GM18867 (cell line): Measurements from ENCODE around the gene CNOT1.
A peak's percentile ranks its signal among the peaks of the same experiment; 100 is the strongest.
"Not testable (repeated sequence)": the region's sequence is repeated elsewhere in the genome, so short reads cannot be mapped to it uniquely, and the experiment has no call there.

Source experiments
- ATAC-seq: cut with Tn5 transposase; IDR thresholded peaks from one replicate; pipeline ENCODE4 v1.9.1; 2021; ENCODE audit warnings: mild to moderate bottlenecking, moderate library complexity; ENCODE audit not compliant: unreplicated experiment

Gene CNOT1

DNA sequence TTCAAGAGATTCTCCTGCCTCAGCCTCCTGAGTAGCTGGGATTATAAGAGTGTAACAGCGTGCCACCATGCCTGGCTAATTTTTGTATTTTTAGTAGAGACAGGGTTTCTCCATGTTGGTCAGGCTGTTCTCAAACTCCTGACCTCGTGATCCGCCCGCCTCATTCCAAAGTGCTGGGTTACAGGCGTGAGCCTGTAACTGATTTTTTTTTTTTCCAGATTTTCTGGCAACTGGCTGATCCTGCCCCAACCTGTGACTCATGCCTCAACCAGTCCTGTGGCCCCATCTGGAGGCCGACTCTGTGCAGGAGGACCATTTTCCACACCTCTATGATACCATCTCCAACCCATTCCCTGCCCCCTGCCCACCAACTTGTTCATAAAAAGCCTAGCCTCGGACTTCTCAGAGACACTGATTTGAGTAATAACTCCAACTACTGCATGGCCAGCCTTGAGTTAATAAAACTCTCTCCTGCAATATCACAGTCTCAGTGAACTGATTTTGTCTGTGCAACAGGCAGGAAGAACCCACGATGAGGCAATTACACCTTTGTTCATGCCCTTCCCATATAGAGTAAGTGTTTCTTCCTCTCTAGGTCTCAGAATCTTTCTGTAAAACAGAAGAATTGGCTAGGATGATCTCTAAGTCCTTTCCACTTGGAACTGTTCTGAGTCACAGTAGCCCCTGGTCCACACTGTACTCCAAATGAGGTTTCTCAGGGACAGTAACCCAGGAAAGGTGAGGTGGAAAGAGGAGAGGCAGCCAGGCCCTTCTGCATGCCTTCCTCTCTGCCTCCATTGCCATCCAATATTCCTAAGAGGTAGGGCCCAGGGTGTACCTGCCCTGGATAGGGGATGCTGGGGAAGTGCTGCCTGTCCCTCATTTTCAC is 8.8 kb upstream of the CNOT1 start:
- ATAC-seq = no peak

DNA sequence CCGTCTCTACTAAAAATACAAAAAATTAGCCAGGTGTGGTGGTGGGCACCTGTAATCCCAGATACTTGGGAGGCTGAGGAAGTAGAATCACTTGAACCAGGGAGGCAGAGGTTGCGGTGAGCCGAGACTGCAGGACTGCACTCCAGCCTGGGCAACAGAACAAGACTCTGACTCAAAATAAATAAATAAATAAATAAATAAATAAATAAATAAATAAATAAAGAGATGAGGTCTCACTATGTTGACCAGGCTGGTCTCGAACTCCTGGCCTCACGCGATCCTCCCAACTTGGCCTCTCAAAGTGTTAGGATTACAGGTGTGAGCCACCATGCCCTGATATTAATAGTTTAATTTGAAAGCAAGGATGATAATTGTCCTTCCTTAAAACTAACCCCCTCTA is 7.4 kb upstream of the CNOT1 start:
- ATAC-seq = not testable (repeated sequence)

- no peak for ATAC-seq
These were observed 6.8 kb upstream of the CNOT1 start for GRCh38 chr16:58636466-58636865.

DNA sequence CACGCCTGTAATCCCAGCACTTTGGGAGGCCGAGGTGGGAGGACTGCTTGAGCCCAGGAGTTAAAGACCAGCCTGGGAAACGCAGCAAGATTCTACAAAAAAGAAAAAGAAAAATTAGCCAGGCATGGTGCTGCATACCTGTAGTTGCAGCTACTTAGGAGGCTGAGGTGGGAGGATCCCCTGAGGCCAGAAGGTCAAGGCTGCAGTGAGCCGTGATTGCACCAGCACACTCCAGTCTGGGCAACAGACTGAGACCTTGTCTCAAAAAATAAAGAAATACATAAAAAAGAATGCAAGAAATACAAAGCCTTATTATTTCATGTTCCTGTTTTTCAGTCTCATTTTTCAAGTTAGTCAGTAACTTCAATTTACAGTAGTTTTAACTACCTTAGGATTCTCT is 5.9 kb upstream of the CNOT1 start:
- ATAC-seq = no peak

GRCh38 chr16:58634265-58634802 is 4.7 kb upstream of the CNOT1 start:
- ATAC-seq = no peak

DNA sequence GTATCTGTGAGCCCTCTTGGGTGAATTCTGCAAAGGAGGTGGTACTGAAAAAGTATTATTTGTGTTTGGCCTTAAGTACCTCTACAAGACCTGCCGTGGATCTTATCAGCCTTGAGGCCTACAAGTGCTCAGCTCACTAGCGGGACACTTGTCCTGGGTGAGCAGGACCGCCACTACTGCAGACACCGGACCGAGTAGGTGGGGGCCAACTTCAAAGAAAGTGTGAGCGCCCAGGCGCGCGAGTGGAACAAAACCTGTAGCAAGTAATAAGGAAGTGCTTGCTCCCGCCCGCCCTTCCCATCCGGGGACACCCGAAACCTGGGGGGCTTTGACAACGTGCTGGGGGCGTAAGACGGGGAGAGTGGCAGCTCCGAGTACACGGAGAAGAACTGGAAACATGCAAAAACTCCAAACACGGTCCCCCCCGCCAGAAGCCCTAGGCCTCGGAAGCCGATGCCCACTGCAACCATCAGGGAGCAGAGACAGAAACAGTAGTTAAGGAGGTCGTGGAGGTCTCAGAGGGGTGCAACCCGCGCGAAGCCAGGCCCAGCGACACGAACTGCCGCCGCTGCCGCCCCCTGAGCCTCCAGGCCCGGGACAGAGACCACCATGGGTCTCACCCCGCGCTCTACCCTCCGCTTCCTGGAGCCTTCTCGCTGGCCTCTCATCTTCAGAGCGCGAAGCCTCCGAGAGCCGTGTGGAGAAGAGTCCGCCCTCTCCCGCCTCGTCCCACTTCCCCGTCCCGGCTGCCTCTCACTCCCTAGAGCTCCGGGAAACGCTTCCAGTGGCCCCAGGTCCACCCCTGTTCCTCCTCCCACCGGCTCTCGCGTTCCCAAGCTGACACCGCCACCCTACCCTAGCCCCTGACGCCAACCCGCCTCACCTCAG is 537 bp downstream of the CNOT1 start:
- peak; percentile 2 for ATAC-seq

DNA sequence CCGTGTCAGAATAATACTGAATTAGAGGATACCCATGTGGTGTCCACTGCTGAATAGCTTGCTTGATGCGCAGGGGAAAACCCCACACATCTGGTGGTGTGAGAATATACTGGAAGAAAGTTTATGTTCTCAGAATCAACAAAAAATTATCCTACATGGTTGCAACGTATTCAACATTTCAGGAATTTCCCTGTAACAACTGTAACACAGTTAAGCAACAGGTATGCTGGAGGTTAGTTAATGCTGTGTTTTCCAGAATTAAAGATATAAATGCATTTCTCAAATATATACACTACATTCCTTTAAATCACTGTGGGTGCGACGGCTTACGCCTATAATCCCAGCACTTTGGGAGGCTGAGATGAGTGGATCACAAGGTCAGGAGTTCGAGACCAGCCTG is 5.4 kb downstream of the CNOT1 start:
- no peak for ATAC-seq

DNA sequence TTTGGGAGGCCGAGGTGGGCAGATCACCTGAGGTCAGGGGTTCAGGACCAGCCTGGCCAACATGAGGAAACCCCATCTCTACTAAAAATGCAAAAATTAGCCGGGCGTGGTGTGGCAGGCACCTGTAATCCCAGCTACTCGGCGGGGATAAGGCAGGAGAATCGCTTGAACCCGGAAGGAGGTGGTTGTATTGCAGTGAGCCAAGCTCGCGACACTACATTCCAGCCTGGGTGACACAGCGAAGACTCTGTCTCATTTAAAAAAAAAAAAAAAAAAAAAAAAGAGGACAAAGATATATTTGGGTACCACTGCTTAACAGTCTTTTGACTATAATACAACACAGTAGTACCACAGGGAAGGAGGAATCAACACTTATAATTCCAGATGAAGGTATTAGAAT is 9.2 kb downstream of the CNOT1 start:
- no peak for ATAC-seq

GRCh38 chr16:58615280-58615679 is 14.3 kb downstream of the CNOT1 start:
- no peak for ATAC-seq

DNA sequence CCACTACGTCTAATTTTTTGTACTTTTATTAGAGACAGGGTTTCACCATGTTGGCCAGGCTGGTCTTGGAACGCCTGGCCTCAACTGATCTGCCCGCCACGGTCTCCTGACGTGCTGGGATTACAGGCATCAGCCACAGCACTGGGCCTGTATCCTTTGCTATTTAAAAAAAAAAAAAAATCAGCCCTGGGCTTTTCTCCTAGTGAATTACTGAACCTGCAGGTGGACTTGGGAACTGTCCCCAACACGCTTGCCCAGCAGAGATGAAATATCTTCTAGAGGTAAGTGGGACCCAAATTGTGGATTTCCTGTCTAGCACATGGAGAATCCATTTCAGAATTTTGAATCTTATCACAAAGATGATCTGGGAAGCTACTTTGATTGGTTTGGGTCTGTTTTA is 14.8 kb downstream of the CNOT1 start:
- ATAC-seq = no peak

- ATAC-seq = no peak
These were observed 15.4 kb downstream of the CNOT1 start for GRCh38 chr16:58614212-58614611.

GRCh38 chr16:58612965-58613364 is 16.7 kb downstream of the CNOT1 start:
- ATAC-seq = not testable (repeated sequence)

- ATAC-seq = no peak
These were observed 21.0 kb downstream of the CNOT1 start for GRCh38 chr16:58608601-58609136.

DNA sequence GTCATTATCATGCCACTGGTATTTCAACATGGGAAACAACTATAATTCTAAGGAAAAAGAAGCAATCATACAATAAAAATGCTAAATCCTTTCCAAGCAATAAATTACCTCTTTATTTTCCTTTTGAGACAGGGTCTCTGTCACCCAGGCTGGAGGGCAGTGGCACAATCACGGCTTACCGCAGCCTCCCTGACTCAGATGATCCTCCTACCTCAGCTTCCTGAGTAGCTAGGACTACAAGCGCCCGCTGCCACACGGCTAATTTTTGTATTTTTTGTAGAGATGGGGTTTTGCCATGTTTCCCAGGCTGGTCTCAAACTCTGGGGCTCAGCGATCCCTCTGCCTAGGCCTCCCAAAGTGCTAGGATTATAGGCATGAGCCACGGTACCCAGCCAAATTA is 24.1 kb downstream of the CNOT1 start:
- no peak for ATAC-seq

GRCh38 chr16:58591083-58591482 is 38.5 kb downstream of the CNOT1 start:
- no peak for ATAC-seq

DNA sequence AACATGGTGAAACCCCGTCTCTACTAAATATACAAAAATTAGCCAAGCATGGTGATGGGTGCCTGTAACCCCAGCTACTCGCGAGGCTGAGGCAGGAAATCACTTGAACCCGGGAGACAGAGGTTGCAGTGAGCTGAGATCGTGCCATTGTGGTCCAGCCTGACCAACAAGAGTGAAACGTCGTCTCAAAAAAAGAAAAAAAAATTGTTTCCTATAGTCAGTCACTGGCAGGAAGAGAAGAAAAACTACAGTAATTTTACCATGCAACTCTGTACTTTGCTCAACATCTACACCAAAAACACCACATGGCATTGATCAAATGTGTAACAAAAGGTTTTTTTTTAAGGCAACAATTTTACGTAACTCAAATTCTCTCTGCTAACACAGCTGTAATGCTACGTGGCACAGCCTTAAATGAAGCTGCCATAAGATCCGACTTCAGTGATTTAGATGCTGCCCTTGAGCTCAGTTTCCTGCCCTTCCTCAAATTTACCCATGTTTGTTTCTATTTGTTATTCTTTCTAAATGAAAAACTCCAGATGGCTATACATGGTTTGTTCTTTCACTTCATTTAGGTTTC is 40.2 kb downstream of the CNOT1 start:
- no peak for ATAC-seq

GRCh38 chr16:58588406-58588805 is 41.2 kb downstream of the CNOT1 start:
- ATAC-seq = no peak

GRCh38 chr16:58586340-58587030 is 43.1 kb downstream of the CNOT1 start:
- no peak for ATAC-seq

DNA sequence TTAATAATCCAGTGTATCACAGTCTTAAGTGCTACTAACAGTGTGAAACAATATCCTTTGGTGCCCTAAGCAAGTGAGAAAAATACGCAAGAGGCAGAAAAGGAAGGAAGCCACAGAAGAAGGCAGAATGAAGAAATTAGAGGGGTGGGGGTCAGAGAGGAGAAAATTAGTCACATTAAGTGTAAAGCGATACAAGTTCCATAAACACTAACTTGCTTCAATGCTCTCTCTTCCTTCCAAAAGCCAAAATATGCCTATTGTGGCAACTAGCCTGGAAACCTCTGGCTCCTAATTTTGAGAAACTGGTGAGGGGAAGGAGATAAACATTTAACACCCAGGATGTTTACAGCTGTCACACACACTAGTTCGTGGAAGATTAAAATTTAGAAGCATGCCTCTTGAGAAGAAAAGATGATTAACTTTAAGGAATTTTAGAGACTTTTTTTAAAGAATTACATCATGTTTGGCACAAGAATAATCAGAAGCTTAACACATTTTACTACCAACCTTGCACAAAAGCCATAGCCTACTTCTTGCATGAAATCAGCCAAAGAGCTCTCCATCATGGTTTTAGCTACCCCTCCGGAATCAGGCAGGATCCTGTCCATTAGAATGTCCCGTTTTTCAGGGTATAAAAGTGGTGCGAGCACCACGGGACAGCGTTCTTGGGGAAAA is 44.7 kb downstream of the CNOT1 start:
- no peak for ATAC-seq
